Neural cell (in vitro differentiated cells): ENCODE data around the gene FAM193A.
A peak's percentile ranks its signal among the peaks of the same experiment; 100 is the strongest.

Experiments
- EP300 ChIP-seq: fragments of 450-650 bp; conservative IDR thresholded peaks from 2 replicates; pipeline ENCODE4 v1.6.1; 2014; ENCODE audit warnings: antibody characterized with exemption, mild to moderate bottlenecking, moderate library complexity; ENCODE audit not compliant: poor library complexity, severe bottlenecking
- POLR2AphosphoS5 ChIP-seq: IDR thresholded peaks from 2 replicates; pipeline ENCODE4 v1.6.1; 2012
- SMC3 ChIP-seq: fragments of 450-650 bp; conservative IDR thresholded peaks from 2 replicates; pipeline ENCODE4 v1.6.1; 2014; ENCODE audit warnings: antibody characterized with exemption, mild to moderate bottlenecking, moderate library complexity; ENCODE audit not compliant: poor library complexity
- TF ChIP-seq, protein P1 (sequence below): fragments of 450-650 bp; IDR thresholded peaks from 2 replicates; pipeline ENCODE4 v1.5.1; 2014; ENCODE audit warnings: antibody characterized with exemption, mild to moderate bottlenecking, moderate library complexity; ENCODE audit not compliant: poor library complexity, severe bottlenecking
- TF ChIP-seq, protein P2 (sequence below): IDR thresholded peaks from 2 replicates; pipeline ENCODE4 v1.6.1; 2012; ENCODE audit warnings: borderline replicate concordance

DNA sequence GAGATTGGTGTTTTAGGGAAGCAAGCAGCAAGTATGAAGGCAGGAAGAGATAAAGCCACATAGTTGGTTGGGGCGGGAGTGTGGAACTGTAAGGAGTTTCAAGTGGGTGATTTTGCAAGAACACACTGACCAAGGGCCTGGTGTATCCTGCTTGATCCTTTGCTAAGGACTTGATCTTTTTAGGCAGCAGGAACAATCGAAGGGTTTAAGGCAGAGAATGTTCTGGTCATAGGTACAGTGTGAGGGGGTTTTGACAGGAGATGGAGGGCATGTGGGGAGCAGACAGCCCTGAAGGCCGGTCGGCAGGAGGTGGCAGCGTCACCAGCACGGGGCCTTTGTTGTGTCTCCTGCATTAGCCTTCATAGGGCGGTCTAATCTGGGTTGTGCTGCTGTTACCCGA lies 54.7 kb downstream of the FAM193A start:
- TF ChIP-seq, protein P1, sequence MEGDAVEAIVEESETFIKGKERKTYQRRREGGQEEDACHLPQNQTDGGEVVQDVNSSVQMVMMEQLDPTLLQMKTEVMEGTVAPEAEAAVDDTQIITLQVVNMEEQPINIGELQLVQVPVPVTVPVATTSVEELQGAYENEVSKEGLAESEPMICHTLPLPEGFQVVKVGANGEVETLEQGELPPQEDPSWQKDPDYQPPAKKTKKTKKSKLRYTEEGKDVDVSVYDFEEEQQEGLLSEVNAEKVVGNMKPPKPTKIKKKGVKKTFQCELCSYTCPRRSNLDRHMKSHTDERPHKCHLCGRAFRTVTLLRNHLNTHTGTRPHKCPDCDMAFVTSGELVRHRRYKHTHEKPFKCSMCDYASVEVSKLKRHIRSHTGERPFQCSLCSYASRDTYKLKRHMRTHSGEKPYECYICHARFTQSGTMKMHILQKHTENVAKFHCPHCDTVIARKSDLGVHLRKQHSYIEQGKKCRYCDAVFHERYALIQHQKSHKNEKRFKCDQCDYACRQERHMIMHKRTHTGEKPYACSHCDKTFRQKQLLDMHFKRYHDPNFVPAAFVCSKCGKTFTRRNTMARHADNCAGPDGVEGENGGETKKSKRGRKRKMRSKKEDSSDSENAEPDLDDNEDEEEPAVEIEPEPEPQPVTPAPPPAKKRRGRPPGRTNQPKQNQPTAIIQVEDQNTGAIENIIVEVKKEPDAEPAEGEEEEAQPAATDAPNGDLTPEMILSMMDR = no peak
- peak; percentile 5 for TF ChIP-seq POLR2AphosphoS5
- no peak for TF ChIP-seq SMC3
- TF ChIP-seq EP300 = no peak
- TF ChIP-seq, protein P2, sequence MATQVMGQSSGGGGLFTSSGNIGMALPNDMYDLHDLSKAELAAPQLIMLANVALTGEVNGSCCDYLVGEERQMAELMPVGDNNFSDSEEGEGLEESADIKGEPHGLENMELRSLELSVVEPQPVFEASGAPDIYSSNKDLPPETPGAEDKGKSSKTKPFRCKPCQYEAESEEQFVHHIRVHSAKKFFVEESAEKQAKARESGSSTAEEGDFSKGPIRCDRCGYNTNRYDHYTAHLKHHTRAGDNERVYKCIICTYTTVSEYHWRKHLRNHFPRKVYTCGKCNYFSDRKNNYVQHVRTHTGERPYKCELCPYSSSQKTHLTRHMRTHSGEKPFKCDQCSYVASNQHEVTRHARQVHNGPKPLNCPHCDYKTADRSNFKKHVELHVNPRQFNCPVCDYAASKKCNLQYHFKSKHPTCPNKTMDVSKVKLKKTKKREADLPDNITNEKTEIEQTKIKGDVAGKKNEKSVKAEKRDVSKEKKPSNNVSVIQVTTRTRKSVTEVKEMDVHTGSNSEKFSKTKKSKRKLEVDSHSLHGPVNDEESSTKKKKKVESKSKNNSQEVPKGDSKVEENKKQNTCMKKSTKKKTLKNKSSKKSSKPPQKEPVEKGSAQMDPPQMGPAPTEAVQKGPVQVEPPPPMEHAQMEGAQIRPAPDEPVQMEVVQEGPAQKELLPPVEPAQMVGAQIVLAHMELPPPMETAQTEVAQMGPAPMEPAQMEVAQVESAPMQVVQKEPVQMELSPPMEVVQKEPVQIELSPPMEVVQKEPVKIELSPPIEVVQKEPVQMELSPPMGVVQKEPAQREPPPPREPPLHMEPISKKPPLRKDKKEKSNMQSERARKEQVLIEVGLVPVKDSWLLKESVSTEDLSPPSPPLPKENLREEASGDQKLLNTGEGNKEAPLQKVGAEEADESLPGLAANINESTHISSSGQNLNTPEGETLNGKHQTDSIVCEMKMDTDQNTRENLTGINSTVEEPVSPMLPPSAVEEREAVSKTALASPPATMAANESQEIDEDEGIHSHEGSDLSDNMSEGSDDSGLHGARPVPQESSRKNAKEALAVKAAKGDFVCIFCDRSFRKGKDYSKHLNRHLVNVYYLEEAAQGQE = no peak
